BJ (cell line): ENCODE results near the gene REEP6. TPM values are rescaled to one million over a fixed set of nuclear protein-coding genes. Genes with fewer than 3 reads are reported as not detected.
A peak's percentile ranks its signal among the peaks of the same experiment; 100 is the strongest.

Experiments
- CTCF ChIA-PET: fragments of 350-600 bp; formaldehyde crosslinking; extraction: SDS; loops from one replicate; lab custom pipeline; 2021; ENCODE audit warnings: antibody characterized with exemption, inconsistent platforms; lab: Yijun Ruan, JAX
- POLR2A ChIA-PET: fragments of 300-600 bp; sonication (Branson Sonifier 250); formaldehyde crosslinking; extraction: SDS; loops from one replicate; lab custom pipeline; 2021; ENCODE audit warnings: antibody characterized with exemption; lab: Charles Lee
- DNase-seq: peaks from one replicate; pipeline ENCODE4 v3.0.0-alpha.2; 2011; ENCODE audit warnings: low read depth
- H3K27me3 ChIP-seq: 2 replicates; pipeline ENCODE4 v1.6.0; 2011; ENCODE audit warnings: low read length; ENCODE audit not compliant: control insufficient read depth, insufficient read depth
- H3K36me3 ChIP-seq: 2 replicates; pipeline ENCODE4 v1.5.1; 2011; ENCODE audit warnings: low read length; ENCODE audit not compliant: control insufficient read depth, insufficient read depth
- H3K4me3 ChIP-seq: 2 replicates; pipeline ENCODE4 v1.5.1; 2011; ENCODE audit warnings: low read depth, mild to moderate bottlenecking, control low read depth, low read length
- polyA plus RNA-seq: library from polyadenylated mRNA; depleted of rRNA; stranded (reverse); fragments of >200 nt; gene quantifications from 2 replicates; pipeline ENCODE4 v1.2.3, GENCODE V29; 2011
- TF ChIP-seq, protein P1 (sequence below): IDR thresholded peaks from 2 replicates; pipeline ENCODE4 v1.5.1; 2011; ENCODE audit warnings: low read depth, mild to moderate bottlenecking, control low read depth, inconsistent platforms, low read length, moderate library complexity; ENCODE audit not compliant: insufficient read depth

REEP6 gene
- polyA plus RNA-seq, 1 experiment: 3.1 TPM

DNA sequence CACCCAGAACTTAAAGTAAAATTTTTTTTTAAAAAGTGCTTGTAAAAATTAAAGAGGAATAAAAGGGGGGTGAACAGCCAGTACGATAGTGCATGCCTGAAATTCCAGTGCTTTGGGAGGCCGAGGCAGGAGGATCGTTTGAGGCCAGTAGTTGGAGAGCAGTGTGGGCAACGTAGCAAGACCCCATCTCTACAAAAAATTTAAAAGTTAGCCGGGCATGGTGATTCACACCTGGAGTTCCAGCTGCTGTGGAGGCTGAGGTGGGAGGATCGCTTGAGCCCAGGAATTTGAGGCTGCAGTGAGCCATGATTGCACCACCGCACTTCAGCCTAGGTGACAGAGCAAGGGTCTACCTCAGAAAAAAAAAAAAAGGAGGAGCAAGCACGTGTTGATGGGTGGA, 14.0 kb downstream of the REEP6 start:
- ChIA-PET CTCF (interaction anchor here (1.6 kb wide), 1 partner anchor 9 kb away, joined by 4 read pairs; no protein-coding TSS in a partner anchor), POLR2A (no interaction called here)
- 0 out of 2 replicates have a peak, but pooled peaks cover 8% of the 10 kb centered on the region for H3K27me3 ChIP-seq
- H3K36me3 ChIP-seq: peaks cover 1% of the 10 kb centered on the region; the same call in 1 of the 2 replicates
- H3K4me3 ChIP-seq: no peak overlapping the region
- TF ChIP-seq, protein P1, sequence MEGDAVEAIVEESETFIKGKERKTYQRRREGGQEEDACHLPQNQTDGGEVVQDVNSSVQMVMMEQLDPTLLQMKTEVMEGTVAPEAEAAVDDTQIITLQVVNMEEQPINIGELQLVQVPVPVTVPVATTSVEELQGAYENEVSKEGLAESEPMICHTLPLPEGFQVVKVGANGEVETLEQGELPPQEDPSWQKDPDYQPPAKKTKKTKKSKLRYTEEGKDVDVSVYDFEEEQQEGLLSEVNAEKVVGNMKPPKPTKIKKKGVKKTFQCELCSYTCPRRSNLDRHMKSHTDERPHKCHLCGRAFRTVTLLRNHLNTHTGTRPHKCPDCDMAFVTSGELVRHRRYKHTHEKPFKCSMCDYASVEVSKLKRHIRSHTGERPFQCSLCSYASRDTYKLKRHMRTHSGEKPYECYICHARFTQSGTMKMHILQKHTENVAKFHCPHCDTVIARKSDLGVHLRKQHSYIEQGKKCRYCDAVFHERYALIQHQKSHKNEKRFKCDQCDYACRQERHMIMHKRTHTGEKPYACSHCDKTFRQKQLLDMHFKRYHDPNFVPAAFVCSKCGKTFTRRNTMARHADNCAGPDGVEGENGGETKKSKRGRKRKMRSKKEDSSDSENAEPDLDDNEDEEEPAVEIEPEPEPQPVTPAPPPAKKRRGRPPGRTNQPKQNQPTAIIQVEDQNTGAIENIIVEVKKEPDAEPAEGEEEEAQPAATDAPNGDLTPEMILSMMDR: no peak
- DNase-seq: no peak

DNA sequence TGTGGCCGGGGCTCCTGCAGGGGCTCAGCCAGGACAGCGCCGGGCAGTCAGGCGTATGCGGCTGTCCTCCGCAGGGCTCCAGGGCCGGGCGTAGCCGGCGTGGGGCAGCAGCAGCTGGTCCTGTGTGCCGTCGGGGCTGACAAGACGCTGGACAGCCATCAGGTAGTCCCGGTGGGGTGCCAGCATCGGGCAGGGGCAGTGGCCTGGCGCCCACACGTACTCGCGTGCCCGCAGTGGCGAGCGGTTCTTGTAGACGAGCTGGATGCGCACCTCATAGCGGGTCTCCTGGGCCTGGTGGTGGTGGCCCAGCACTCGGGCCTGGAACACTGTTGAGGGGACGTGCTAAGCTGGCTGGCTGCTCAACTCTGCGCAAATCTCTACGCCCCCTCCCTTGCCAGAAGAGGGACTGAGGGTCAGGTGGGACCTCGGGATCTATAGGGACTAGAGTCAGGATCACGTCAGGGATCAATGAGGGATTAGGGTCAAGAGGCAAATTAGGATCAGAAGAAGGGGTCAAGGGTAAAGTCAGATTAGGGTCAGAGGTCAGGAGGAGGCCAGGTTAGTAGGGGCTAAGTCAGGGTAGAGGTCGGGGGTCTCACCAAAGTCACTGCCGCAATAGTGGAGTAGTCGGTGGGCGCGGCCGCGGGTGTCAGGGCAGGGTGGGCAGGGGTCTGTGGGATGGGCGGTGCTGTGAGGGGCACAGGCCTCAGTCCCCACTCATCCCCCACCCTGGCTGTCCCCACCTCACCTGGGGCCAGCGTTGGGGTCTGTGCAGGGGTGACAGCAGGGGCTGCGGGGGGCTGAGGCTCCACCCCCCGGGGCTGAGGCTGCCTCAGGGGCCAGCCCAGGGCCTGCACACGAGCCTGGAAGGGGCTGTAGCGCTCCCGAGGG, 15.3 kb downstream of the REEP6 start:
- ChIA-PET CTCF (interaction anchor here (1.0 to 1.3 kb wide), 2 partner anchors 16 to 40 kb away, joined by 3 to 4 read pairs; partner anchors contain the start of gene REEP6), POLR2A (no interaction called here)
- H3K4me3 ChIP-seq: no peak overlapping the region
- TF ChIP-seq, protein P1: no peak
- H3K36me3 ChIP-seq: peaks cover 2% of the 10 kb centered on the region; the same call in 1 of the 2 replicates
- no peak for DNase-seq
- 0 out of 2 replicates have a peak, but pooled peaks cover 8% of the 10 kb centered on the region for H3K27me3 ChIP-seq

DNA sequence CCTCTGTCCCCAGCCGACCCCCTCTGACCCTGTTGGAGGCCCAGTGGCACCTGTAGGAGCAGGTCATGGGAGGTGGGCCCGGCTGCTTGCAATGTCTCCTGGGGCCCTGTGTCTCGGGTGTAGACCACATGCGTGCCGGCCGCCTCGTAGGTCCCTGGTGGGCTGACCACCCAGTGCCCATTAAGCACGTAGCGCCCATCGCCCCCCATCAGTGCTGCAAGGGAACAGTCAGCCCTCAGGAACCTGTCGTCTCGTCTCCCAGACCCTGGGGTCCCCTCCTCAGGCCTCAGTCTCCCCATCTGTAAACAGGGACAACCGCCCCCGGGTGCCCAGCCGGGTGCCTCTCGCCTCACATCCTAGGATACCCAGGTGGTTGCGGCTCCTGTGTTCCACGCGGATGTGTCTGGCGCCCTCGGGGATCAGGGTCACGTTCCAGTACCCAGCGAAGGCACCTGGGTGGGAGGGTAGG, 16.2 kb downstream of the REEP6 start:
- Histone ChIP-seq H3K4me3 (peak overlapping the region; percentile 11; the same call in 1 of the 2 replicates), H3K36me3 (peaks cover 2% of the 10 kb centered on the region; the same call in 1 of the 2 replicates), H3K27me3 (0 out of 2 replicates have a peak, but pooled peaks cover 8% of the 10 kb centered on the region)
- DNase-seq: no peak
- TF ChIP-seq, protein P1: no peak
- POLR2A ChIA-PET: no interaction called here
- CTCF ChIA-PET: no interaction called here

DNA sequence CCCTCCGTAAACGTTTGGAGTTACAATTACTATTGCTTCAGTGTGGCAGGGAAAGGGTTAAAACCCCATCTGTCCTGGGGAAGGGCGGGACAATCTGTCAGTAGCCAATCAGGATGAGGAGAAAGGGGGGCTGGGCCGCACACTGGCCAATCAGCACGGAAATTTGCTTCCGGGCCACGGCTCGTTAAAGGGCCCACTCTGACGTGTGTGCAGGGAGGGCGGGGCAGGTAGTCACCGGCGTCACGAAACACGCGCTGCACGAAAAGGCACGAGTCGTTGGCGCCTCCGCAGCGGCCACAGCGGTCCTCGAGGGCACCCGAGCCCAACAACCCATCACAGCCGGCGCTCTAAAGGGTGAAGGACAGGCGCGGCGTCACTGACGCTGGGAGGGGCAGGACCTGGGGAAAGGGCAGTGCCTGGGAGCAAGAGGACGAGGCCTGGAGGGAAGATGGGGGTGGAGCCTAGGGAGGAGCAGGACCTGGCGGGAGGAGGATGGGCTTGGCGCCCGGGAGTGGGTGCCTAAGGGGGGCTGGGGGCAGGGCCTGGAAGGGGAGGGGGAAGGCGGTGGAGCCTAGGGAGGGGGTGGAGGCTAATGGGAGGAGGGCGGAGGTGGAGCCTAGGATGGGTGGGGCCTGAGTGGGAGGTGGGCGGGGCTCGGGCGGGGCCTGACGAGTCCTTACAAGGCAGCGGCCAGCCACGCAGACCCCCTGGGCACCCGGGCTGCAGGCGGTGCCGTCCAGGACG, 17.0 kb downstream of the REEP6 start:
- TF ChIP-seq, protein P1: no peak
- ChIA-PET POLR2A (no interaction called here), CTCF (no interaction called here)
- H3K27me3 ChIP-seq: 0 out of 2 replicates have a peak, but pooled peaks cover 7% of the 10 kb centered on the region
- peak overlapping the region; percentile 56 for H3K4me3 ChIP-seq
- peak; percentile 68 for DNase-seq
- H3K36me3 ChIP-seq: peaks cover 2% of the 10 kb centered on the region; the same call in 1 of the 2 replicates
